Subcutaneous adipose tissue (tissue), 4 donors: ENCODE results near the gene ADAT3. TPM values are rescaled to one million over a fixed set of nuclear protein-coding genes. Genes with fewer than 3 reads are reported as not detected.

Experiments
- total RNA-seq, 4 donors: library from RNA; depleted of rRNA; stranded (reverse); fragments of >200 nt; gene quantifications; one replicate each; pipeline ENCODE4 v1.1.0, GENCODE V29; 2016
- TF ChIP-seq, protein P1 (sequence below): fragments of 450-650 bp; IDR thresholded peaks from one replicate; pipeline ENCODE4 v1.5.1; 2016; ENCODE audit warnings: low read depth, mild to moderate bottlenecking, control low read depth, antibody characterized with exemption, moderate library complexity

ADAT3 gene
- total RNA-seq, 4 donors from 2014 or later: 0.68 to 1.1 (median 0.93) TPM

DNA sequence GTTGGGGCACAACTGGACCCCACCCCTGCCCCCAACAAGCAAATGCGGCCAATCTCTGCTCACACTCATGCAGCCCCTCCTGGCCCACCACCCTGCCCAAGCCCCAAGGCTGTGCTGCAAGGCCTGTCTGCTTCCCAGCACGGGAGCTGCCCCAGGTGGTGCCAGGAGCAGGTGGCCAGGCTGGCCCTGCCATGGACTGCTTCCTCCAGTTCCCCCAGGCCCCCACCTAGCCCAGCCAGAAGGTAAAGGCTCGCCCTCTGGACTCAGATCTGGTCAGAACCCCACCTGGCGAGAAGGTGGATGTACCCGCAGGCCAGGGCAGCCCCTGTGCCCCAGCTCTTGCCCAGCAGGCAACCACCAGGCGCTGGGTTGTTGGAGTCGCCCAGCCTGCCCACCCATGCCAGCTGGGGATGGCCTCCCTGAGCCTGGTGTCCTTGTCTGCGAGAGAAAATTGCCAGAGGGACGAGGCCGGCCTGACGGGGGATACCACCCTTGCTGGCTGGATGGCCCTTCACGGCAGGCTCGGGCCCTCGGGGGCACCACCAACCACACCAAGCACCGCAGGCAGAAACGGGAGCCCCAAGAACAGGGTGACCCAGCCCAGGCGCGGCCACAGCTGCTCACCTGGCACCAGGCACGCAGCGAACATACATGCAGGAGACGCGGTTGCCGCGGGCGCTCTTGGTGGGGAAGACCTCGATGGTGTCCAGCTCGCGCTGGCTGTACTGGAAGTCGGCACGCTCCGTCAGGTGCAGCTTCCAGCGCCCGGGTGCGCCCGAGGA lies 24.4 kb upstream of the ADAT3 start:
- TF ChIP-seq, protein P1, sequence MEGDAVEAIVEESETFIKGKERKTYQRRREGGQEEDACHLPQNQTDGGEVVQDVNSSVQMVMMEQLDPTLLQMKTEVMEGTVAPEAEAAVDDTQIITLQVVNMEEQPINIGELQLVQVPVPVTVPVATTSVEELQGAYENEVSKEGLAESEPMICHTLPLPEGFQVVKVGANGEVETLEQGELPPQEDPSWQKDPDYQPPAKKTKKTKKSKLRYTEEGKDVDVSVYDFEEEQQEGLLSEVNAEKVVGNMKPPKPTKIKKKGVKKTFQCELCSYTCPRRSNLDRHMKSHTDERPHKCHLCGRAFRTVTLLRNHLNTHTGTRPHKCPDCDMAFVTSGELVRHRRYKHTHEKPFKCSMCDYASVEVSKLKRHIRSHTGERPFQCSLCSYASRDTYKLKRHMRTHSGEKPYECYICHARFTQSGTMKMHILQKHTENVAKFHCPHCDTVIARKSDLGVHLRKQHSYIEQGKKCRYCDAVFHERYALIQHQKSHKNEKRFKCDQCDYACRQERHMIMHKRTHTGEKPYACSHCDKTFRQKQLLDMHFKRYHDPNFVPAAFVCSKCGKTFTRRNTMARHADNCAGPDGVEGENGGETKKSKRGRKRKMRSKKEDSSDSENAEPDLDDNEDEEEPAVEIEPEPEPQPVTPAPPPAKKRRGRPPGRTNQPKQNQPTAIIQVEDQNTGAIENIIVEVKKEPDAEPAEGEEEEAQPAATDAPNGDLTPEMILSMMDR: no peak

DNA sequence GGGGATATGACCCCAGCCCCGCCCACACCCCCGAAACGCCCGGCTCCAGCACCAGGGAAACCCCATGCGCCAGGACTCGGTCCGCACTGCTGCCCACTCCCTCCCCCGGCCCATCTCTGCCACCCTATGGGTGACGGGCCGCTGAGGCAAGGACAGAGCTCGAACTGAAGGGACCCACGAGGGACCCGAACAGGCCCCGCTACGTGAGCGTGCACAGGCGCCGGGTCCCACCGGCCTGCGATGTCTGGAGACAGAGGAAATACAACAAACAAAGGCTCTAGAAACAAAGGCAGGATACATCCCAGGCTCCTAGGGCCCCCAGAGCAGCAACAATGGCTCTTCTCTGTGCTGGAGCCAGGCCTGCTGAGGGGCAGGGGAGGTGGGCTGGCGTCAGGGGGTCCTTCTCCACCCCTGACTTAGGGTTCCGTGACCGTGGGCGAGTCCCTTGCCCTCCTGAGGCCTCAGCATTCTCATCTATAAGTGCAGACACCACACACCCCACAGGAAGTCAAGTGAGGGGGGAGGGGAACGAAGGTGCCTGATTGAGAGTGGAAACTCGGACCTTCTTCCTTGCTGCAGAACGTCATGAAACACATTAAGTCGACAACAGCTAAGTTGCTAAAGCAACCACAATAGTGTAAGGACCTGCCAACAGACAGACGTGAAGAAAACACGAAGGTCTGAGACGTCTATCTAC lies 23.0 kb upstream of the ADAT3 start:
- TF ChIP-seq, protein P1: no peak

DNA sequence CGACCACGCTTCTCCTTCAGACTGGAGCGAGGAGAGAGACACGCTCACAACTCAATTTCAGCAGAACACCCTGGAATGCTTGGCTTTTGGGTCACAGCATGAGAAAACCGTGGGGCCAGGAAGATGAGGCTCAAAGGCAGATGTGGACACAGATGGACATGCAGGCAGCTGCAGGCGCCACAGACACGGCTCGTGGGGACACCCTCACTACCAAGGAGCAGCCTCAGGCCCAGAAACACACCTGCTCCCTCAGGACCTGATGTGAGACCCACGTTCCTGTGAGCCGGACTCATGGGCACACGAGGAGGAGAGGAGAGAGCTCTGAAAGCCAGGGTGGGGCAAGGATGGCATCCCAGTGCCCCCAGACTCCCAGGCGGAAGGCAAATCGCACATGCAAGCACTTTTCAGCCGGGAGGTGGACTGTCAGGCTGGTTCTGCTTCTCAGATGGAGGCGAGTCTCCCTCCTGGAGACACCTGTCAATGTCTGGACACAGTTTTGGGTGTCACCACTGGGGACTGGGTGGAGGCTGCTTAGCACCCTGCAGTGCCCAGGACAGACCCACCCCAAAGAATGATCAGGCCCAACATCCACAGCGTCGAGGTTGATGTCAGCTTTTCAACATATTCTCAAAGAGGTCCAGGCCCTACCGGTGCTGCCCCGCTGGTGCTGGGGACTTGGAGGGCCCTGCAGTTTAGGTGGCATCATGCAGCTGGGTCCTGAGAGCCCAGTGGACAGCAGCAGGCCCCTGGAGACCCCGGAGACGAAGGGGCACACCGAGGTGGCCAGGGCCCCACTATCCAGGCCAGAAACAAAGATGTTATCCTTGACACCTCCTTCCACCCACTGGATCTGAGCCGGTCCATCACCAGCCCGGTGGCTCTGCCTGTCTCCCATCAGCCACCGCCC lies 22.2 kb upstream of the ADAT3 start:
- TF ChIP-seq, protein P1: no peak

DNA sequence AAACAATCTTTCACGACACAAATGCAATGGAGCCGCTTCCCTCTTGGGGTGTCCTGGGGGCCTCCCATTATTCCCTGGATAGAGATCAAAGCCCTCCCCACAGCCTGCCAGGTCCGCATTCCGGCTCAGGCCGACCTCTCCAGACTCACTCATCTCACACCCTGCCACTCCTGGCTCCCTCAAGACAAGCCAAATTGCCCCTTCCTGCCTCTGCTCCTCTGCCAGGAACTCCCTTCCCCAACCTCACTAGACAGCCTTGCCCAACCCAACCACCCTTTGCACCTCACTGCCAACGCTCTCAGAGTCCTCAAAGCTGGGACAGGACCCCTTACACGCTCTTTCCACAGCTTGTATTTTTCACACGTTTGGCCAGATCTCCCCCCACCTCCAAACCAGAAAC lies 21.4 kb upstream of the ADAT3 start:
- TF ChIP-seq, protein P1: no peak

DNA sequence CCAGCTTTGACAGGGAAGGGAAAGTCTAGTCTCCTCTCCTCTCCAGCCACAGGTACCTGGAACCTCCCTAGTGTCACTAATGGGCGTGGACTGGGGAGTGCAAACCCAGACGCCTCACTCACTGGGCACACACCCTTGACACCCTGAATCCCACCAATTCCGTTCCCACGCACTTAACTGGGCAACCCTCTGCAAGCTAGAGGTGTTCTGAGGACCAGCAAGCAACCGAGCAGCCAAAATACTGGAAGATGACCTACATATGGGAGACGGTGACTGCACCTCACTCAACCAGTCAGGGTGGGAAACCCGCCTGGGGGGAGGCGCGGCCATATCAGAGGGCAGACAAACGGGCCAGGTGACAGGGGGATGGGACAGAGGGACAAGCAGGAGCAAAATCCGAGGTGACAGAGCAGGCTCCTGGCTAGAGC lies 20.9 kb upstream of the ADAT3 start:
- TF ChIP-seq, protein P1: no peak

DNA sequence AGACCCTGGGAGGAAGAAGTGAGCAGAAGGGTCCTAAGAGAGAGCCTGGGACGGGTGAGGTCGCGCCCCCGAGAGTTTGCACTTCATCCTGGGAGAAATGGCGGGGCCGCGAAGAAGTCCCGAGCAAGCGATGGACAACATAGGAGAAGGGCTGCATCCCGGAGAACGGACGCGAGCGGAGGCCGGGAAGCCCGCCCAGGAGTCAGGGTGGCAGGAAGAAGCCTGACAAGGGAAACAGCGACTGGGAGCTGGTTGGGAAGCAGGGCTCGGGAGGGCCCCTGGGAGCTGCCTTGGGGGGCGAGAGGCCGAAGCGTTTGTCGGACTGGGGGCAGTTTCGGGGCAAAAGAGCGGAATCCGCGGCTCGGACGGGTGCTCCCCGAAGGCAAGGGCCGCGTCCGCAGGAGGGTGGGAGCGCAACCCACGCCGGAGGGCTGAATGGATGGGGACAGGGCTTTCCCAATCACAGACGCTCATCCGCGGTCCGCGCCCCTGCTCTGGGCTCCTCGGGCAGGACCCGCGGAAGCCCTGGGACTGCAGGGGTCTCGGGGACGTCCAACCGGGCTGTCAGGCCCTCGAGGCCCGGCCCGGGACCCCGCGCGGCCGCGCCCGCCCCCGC lies 20.4 kb upstream of the ADAT3 start:
- TF ChIP-seq, protein P1: no peak
